Measurements from ENCODE around the gene DST. TPM values are rescaled to one million over a fixed set of nuclear protein-coding genes. Genes with fewer than 3 reads are reported as not detected.

Gene DST
- total RNA-seq, 1 donor from 2014 or later: 450 TPM

DNA sequence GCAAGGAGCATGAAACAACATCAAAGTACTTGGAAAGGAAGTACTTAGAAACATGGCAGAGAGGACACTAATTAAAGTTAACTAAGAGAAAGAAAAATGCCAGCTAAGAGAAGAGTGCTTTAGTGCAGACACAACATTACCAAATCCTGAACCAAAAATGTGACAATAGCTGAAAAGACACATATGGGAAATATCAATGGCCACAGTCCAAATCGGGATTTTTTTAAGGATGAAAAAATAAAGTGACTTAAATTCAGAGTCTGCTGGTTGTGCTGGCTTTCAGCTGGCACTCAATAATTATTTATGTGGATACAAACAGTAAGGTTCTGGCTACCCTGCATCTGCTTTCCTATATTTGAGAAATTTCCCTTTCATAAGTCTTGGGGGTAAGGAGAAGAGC is 12.6 kb upstream of the DST start:
- no peak for DNase-seq
- ATAC-seq: no peak
- TF ChIP-seq, protein P1, sequence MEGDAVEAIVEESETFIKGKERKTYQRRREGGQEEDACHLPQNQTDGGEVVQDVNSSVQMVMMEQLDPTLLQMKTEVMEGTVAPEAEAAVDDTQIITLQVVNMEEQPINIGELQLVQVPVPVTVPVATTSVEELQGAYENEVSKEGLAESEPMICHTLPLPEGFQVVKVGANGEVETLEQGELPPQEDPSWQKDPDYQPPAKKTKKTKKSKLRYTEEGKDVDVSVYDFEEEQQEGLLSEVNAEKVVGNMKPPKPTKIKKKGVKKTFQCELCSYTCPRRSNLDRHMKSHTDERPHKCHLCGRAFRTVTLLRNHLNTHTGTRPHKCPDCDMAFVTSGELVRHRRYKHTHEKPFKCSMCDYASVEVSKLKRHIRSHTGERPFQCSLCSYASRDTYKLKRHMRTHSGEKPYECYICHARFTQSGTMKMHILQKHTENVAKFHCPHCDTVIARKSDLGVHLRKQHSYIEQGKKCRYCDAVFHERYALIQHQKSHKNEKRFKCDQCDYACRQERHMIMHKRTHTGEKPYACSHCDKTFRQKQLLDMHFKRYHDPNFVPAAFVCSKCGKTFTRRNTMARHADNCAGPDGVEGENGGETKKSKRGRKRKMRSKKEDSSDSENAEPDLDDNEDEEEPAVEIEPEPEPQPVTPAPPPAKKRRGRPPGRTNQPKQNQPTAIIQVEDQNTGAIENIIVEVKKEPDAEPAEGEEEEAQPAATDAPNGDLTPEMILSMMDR (IDR thresholded peaks at IDR 0.05): no peak
- Histone ChIP-seq H3K36me3 (no peaks in the 10 kb centered on the region), H3K27ac (no peak overlapping the region), H3K4me3 (no peak overlapping the region), H3K27me3 (no peaks in the 10 kb centered on the region), H3K4me1 (peaks cover 20% of the 10 kb centered on the region), H3K9me3 (no peaks in the 10 kb centered on the region)
- intact Hi-C loops (cut with DNase I): no loop called here

DNA sequence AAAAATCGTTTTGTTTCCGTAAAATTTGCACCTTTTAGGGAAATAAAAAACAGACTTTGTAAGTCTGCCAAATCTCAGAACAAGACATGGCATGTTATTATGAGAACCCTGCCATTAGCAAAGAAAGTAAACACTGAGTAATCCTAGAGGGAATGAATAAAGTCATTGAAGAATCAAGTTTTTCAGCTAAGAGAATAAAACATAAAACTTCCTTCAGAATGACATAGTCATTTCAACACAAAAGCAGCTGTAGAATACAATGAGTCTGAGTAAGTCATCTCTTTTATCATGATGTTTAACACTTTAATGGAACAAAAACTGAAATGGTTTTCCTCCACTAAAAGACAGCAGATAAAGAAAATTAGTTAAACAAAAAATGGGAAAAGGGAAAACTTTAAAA is 10.3 kb upstream of the DST start:
- Histone ChIP-seq H3K27ac (no peak overlapping the region), H3K4me1 (peaks cover 29% of the 10 kb centered on the region), H3K4me3 (no peak overlapping the region), H3K36me3 (peaks cover 4% of the 10 kb centered on the region), H3K27me3 (no peaks in the 10 kb centered on the region), H3K9me3 (no peaks in the 10 kb centered on the region)
- TF ChIP-seq, protein P1 (IDR thresholded peaks at IDR 0.05): no peak
- ATAC-seq (no peak), DNase-seq (no peak)
- intact Hi-C loops (cut with DNase I): no loop called here

DNA sequence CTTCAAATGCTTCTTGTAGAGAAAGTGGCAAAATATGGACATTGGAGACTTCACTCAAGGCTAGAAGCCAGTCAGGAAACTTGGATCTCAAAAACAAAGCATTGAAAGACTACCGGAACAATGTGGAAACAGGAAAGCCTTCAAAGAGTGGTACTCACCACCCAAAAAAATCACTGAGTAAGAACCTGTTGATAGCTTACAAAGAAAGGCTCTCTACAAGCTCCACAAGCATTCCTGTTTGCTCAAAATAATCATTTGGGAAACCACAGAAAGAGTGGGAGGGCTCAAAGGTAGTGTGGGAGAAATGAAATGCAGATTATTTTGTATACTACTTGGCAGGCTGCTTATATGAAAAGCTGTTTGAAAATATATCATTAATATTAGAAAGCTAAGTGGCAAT is 9.5 kb upstream of the DST start:
- peaks cover 9% of the 10 kb centered on the region for H3K36me3 ChIP-seq
- H3K9me3 ChIP-seq: no peaks in the 10 kb centered on the region
- DNase-seq: no peak
- peaks cover 29% of the 10 kb centered on the region for H3K4me1 ChIP-seq
- TF ChIP-seq, protein P1 (IDR thresholded peaks at IDR 0.05): no peak
- no peaks in the 10 kb centered on the region for H3K27me3 ChIP-seq
- intact Hi-C loops (cut with DNase I): no loop called here
- ATAC-seq: no peak
- no peak overlapping the region for H3K4me3 ChIP-seq
- H3K27ac ChIP-seq: no peak overlapping the region

DNA sequence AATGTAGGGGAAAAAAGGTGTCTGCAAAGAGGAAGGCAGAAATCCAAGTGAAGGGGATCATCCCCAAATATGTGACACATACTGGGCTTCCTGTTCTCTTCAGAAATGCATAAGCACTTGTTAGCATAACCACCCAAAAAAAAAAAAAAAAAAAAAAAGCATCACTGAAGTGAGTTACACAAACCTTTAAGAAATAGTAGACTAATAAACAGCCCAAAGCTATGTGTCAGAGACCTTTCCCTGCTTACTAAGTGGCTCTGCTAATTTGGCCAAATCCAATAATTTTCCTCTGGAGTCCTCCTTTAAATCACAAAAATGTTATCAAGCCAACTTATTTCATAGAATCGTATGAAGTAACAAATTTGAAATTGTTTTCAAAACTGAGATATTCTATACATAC is 7.5 kb upstream of the DST start:
- intact Hi-C loops (cut with DNase I): no loop called here
- H3K27ac ChIP-seq: no peak overlapping the region
- H3K36me3 ChIP-seq: peaks cover 27% of the 10 kb centered on the region
- ATAC-seq: no peak
- peaks cover 22% of the 10 kb centered on the region for H3K4me1 ChIP-seq
- DNase-seq: no peak
- no peaks in the 10 kb centered on the region for H3K27me3 ChIP-seq
- no peak overlapping the region for H3K4me3 ChIP-seq
- TF ChIP-seq, protein P1 (IDR thresholded peaks at IDR 0.05): no peak
- no peaks in the 10 kb centered on the region for H3K9me3 ChIP-seq

DNA sequence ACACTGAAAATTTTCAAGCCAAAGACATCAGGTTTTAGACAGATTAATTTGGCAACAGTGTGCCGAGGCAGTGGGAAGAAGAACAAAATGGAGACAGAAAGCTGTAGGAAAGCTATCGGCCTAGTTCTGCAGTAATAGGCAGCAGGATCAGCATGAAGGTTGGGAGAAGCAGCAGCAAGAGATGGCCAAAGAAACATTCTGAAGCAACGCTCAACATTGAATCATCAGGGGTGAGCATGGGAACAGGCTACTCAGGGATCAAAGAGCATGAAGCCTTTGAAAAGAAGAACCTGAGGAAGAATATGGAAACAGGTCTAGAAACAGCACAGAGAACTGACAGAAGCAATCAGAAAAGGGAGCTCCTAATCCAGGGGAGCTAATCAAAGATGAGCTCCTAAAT is 7.1 kb upstream of the DST start:
- ATAC-seq (no peak), DNase-seq (no peak)
- peaks cover 22% of the 10 kb centered on the region for H3K4me1 ChIP-seq
- no peak overlapping the region for H3K27ac ChIP-seq
- intact Hi-C loops (cut with DNase I): no loop called here
- H3K36me3 ChIP-seq: peaks cover 31% of the 10 kb centered on the region
- H3K27me3 ChIP-seq: no peaks in the 10 kb centered on the region
- TF ChIP-seq, protein P1 (IDR thresholded peaks at IDR 0.05): no peak
- no peaks in the 10 kb centered on the region for H3K9me3 ChIP-seq
- H3K4me3 ChIP-seq: no peak overlapping the region

- Histone ChIP-seq H3K4me3 (no peak overlapping the region), H3K27ac (no peak overlapping the region), H3K36me3 (peaks cover 34% of the 10 kb centered on the region), H3K27me3 (no peaks in the 10 kb centered on the region), H3K9me3 (no peaks in the 10 kb centered on the region), H3K4me1 (peaks cover 22% of the 10 kb centered on the region)
- intact Hi-C loops (cut with DNase I): no loop called here
- DNase-seq: no peak
- no peak for ATAC-seq
- TF ChIP-seq, protein P1 (IDR thresholded peaks at IDR 0.05): no peak
Observed at GRCh38 chr6:56649053-56649769, 6.5 kb upstream of the DST start.
